ENCODE data around the gene RHBDF1. TPM values are rescaled to one million over a fixed set of nuclear protein-coding genes. Genes with fewer than 3 reads are reported as not detected.

RHBDF1 gene
- total and polyA plus RNA-seq, 2 of the 13 experiments (the other 11 are each of a cell fraction or from before 2014, with no cell fraction given): 5.4 to 26.9 TPM

GRCh38 chr16:75580-76501 is 3.4 kb upstream of the RHBDF1 start (continued):
- TF ChIP-seq NKX3-1 (CRISPR knock-in tag; IDR thresholded peaks at IDR 0.05): no peak
- TF ChIP-seq ZBTB39 (CRISPR knock-in tag; IDR thresholded peaks at IDR 0.05): no peak
- no peak for TF ChIP-seq ZNF570 (CRISPR knock-in tag; IDR thresholded peaks at IDR 0.05; ENCODE audit: borderline replicate concordance)
- TF ChIP-seq HCFC1 (IDR thresholded peaks at IDR 0.05; ENCODE audit: low read depth, low read length): no peak
- no peak for TF ChIP-seq ZNF562 (CRISPR knock-in tag; IDR thresholded peaks at IDR 0.05; ENCODE audit: borderline replicate concordance)
- no peak for TF ChIP-seq TRIM24 (CRISPR knock-in tag; IDR thresholded peaks at IDR 0.05)
- no peak for TF ChIP-seq PRMT3 (CRISPR knock-in tag; IDR thresholded peaks at IDR 0.05; ENCODE audit: borderline replicate concordance, low read depth)
- no peak for TF ChIP-seq ZNF160 (CRISPR knock-in tag; IDR thresholded peaks at IDR 0.05)
- no peak for TF ChIP-seq ZNF614 (CRISPR knock-in tag; IDR thresholded peaks at IDR 0.05; ENCODE audit: borderline replicate concordance)
- TF ChIP-seq RCOR2 (CRISPR knock-in tag; IDR thresholded peaks at IDR 0.05): no peak
- no peak for TF ChIP-seq EZH2 (conservative IDR thresholded peaks at IDR 0.05; ENCODE audit: low read depth, low read length)
- no peak for TF ChIP-seq MXD3 (CRISPR knock-in tag; IDR thresholded peaks at IDR 0.05)
- TF ChIP-seq HMGXB4 (CRISPR knock-in tag; IDR thresholded peaks at IDR 0.05; ENCODE audit: borderline replicate concordance in 1 of 2, low read depth in 1 of 2): no peak
- TF ChIP-seq HMG20B (CRISPR knock-in tag; conservative IDR thresholded peaks at IDR 0.05): no peak
- TF ChIP-seq ZFP91 (CRISPR knock-in tag; IDR thresholded peaks at IDR 0.05; ENCODE audit: borderline replicate concordance): no peak; the same call in 1 of the 2 replicates
- TF ChIP-seq TAF15 (IDR thresholded peaks at IDR 0.05; ENCODE audit: low read depth, low read length, poor library complexity, severe bottlenecking): no peak
- TF ChIP-seq KDM2A (CRISPR knock-in tag; IDR thresholded peaks at IDR 0.05; ENCODE audit: borderline replicate concordance, low read depth): no peak; the same call in 1 of the 2 replicates
- TF ChIP-seq ZNF124 (CRISPR knock-in tag; IDR thresholded peaks at IDR 0.05): no peak
- TF ChIP-seq FOXA1 (IDR thresholded peaks at IDR 0.05): no peak
- no peak for TF ChIP-seq FOXA1 (CRISPR knock-in tag; IDR thresholded peaks at IDR 0.05)
- TF ChIP-seq ZNF780A (CRISPR knock-in tag; IDR thresholded peaks at IDR 0.05): no peak
- no peak for TF ChIP-seq GABPA (IDR thresholded peaks at IDR 0.05; ENCODE audit: low read depth, low read length)
- peak; percentile 72 for TF ChIP-seq GABPA (CRISPR knock-in tag; IDR thresholded peaks at IDR 0.05; ENCODE audit: low read depth)
- no peak for TF ChIP-seq SALL2 (CRISPR knock-in tag; IDR thresholded peaks at IDR 0.05)

All from HepG2 (cell line).